Measurements from ENCODE around the gene IDI2. TPM values are rescaled to one million over a fixed set of nuclear protein-coding genes. Genes with fewer than 3 reads are reported as not detected.

The IDI2 gene
- total RNA-seq, 2 donors from 2014 or later, result 0.24 TPM; not detected in 1

DNA sequence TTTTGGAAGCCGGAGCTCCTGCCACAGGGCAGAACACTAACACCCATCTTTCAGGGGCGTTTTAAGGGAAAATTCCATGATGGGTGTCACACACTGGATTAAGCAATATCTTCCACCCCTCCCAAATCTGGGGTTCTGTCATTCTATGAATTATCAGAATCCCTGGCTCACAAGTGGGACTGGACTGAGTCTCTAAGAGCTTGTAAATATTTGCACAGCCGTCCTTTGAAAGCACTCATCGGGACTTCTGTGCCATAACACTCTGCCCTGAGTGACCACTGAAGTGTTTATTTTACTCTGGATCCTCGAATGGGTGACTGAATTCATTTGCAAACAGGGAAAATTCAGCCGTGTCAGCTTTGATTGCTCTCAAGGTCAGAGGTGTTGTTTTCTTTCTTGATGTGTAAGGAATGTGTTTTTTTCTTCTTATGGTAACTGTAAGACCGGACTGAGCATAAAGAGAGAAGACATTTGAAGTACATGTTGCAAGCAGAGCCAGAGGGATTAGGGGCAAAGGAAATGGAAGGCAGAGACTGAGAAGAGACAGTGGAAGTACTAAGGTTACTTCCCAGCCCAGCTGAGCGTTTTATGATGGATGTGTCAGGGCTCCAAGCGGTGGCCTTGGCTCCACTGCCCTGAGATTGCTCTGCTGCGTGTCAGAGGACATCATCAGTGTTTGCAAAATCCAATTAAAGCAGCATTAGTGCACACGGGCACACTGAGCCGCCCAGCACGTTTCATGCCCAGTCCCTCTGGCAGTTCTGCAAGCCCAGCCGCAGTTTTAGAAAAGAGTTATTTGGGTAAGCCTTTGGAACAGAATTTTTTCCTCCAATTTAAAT, 55.1 kb downstream of the IDI2 start:
- H3K4me3 ChIP-seq, result no peak overlapping the region

DNA sequence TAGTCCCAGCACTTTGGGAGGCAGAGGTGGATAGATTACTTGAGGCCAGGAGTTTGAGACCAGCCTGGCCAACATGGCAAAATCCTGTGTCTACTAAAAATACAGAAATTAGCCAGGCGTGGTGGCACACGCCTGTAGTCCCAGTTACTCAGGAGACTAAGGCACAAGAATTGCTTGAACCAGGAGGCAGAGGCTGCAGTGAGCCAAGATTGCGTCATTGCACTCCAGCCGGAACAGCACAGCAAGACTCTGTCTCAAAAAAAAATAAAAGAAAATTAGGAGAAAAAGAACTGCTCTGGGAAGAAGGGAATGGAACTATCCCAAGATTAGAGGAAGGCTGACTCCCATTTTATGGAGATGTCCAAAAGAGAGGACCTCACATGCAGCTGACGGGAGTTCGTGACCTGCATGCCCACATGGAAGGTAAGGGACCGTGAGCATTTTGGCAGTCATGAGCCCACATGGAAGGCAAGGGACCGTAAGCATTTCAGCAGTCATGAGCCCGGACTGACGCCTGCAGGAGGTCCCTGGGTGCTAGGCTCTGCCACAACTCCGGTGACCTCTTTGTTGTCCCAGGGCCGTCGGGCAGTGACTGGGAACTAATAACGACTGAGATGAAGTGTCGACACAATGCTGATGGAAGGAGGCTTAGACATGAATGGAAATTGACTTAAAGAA, 56.0 kb downstream of the IDI2 start:
- Histone ChIP-seq H3K36me3 (no peaks in the 10 kb centered on the region), H3K27ac (no peak overlapping the region), H3K9me3 (no peaks in the 10 kb centered on the region), H3K4me1 (no peaks in the 10 kb centered on the region), H3K27me3 (no peaks in the 10 kb centered on the region), H3K4me3 (no peak overlapping the region)
- no peak for DNase-seq (ENCODE audit: low spot score)
- TF ChIP-seq, protein P1, sequence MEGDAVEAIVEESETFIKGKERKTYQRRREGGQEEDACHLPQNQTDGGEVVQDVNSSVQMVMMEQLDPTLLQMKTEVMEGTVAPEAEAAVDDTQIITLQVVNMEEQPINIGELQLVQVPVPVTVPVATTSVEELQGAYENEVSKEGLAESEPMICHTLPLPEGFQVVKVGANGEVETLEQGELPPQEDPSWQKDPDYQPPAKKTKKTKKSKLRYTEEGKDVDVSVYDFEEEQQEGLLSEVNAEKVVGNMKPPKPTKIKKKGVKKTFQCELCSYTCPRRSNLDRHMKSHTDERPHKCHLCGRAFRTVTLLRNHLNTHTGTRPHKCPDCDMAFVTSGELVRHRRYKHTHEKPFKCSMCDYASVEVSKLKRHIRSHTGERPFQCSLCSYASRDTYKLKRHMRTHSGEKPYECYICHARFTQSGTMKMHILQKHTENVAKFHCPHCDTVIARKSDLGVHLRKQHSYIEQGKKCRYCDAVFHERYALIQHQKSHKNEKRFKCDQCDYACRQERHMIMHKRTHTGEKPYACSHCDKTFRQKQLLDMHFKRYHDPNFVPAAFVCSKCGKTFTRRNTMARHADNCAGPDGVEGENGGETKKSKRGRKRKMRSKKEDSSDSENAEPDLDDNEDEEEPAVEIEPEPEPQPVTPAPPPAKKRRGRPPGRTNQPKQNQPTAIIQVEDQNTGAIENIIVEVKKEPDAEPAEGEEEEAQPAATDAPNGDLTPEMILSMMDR (IDR thresholded peaks at IDR 0.05), result no peak

More for the DNA sequence above, 55.1 kb downstream of the IDI2 start:
- no peak for DNase-seq (ENCODE audit: low spot score)
- Histone ChIP-seq H3K36me3 (no peaks in the 10 kb centered on the region), H3K27ac (no peak overlapping the region), H3K27me3 (no peaks in the 10 kb centered on the region), H3K4me1 (no peaks in the 10 kb centered on the region), H3K9me3 (no peaks in the 10 kb centered on the region)
- TF ChIP-seq, protein P1 (IDR thresholded peaks at IDR 0.05), result no peak

Other genes with a start within 250 kb of the IDI2 start
- gene LARP4B, start 94.2 kb downstream of the IDI2 start, total RNA-seq, result 10 to 100 TPM; 24.2 to 26.1 TPM
- gene GTPBP4, start 37.4 kb downstream of the IDI2 start, total RNA-seq, result 10 to 100 TPM; 14.4 to 14.6 TPM
- gene IDI1, start 23.3 kb upstream of the IDI2 start, total RNA-seq, result 10 to 100 TPM; 16.7 to 24.3 TPM
- 10 to 100 TPM; 19.4 to 20.2 TPM for gene WDR37, start 30.5 kb upstream of the IDI2 start, total RNA-seq